GM21526 (cell line): ENCODE results near the gene CLK1.
A peak's percentile ranks its signal among the peaks of the same experiment; 100 is the strongest.
"Not testable (repeated sequence)": the region's sequence is repeated elsewhere in the genome, so short reads cannot be mapped to it uniquely, and the experiment has no call there.

Source experiments
- ATAC-seq: cut with Tn5 transposase; IDR thresholded peaks from one replicate; pipeline ENCODE4 v1.9.1; 2021; ENCODE audit warnings: moderate library complexity; ENCODE audit not compliant: unreplicated experiment, low FRiP score

CLK1 gene

DNA sequence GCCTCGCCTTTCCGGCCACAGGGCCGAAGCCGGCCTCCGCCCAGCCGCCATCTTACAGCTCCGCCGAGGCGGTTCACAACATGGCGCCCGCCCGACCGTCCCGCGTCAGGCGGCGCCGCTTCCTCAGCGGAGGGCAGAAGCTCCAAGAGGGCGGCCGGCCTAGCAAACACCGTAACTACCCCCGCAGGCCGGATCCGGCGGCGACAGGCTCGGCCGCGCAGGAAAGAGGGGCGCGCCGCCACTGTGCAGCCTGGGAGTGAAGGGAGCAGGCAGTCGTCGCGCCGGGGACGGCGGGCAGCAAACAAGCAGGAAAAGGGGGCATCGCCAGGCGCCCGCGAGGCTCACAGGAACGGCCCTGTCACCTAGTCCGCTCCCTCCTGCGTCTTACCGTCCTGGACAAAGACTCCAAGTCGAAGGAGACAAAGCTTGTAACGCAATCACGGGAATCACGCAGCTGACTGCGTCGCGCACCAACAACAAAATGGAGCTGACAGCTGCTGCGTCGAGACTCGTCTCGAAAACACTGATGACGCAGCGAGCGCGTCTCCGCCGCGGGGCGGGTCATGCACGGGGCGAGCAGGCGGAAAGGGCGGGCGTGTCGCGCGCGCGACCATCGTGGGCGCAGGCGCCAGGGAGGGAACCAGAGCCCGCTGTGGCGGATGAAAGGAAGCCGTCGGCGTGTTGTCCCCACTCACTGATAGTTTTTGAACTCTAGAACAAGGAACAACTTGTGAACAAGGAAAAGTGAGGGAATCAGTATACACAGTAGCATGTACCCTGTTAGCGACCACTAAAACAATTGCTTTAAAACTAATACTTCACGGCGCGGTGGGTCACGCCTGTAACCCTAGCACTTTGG, at the start of gene CLK1:
CLK1 (minus strand) TSS at position 483 of the 859 bp plus-strand sequence. CDS start 2,796 bp downstream, outside the sequence.
- ATAC-seq = peak; percentile 75

DNA sequence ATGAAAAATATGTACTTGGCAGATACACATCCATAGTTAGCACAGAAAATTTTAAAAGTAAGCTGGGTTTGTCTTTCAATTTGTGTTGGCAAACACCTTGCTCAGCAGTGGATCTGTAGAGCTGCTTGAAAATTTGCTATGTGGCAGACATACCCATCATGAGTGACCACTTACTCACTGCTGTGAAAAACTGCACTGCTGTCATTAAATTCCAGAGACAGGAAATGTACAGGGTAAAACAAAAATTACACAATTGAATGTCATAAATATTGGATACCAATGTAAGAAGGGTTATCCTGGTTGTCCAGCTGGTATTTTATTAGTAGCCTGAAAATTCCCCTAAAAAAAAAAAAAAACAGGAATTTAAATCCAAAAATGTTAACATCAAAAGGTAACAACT, 49.2 kb upstream of the CLK1 start:
- ATAC-seq = no peak

DNA sequence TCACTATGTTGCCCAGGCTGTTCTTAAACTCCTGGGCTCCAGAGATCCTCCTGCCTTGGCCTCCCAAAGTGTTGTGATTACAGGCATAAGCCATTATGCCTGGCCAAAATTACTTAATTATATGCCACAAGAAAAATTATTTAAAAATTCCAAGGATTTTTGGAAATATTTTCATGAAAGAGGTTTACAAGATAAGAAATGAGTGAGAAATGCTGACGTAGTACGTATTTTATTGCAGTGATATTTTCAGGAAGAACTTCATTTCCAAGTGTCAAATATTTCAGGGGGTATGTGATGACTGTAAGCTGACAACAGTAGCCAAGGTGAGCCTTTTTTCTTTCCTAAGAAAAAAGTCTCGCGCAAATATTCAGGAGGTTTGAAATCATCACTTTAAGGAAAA, 45.5 kb upstream of the CLK1 start:
- no peak for ATAC-seq

DNA sequence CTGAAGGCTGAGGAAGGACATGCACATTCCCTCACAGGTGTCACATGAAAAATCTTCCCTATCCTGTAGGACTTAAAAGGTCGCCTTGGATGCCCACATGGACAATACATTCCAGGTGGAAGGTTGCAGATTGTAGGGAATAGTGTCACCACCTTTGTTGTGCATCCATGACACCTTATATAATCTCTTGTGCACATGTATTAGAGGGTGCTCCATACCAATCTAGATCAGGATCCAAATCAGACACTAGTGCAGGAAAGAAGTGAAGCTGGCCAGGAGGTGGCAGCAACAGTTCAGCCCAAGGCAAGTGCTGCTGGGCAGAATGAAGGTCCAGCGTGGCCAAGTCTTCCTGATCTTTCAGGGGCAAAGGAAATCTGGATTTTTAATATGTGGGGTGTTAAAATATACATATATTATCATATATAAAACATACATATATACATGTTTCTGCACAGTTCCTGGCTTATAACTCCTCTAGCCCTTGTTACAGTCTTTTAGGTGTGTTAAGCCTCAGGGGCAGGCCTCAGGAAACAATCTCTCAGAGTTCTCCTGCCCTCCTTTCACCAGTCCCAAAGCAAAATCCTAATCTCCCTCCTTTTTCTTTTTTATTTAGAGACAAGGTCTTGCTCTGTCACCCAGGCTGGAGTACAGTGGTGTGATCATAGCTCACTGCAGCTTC, 41.3 kb upstream of the CLK1 start:
- ATAC-seq = no peak

DNA sequence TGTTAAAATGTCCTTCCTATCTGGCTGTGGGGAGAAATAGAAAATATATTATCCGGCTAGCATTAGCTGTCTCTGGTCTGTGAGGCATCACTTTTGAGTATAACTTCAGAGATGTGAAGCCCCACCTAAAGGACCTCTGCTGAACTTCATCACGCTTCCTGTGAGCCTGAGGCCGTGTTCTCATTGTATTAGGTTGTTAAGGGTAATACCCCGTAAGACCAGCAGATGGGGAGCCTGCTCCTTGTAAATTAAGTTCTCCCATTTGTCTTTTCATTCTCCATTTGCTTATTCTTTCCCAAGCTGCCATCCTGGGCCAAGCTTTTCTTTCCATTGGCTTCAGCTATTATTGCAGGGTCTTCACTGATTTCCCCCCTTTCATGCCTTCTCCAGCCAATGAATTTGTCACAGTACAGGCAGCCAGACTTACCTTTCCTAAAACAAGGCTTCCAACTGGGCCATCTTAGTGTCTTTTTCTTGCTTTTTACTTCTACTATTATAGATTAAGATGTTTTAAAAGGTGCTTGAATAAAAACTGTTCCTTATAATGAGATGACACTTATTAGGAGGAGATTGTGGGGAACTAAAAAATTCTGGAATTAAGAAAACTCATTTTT, 37.1 kb upstream of the CLK1 start:
- ATAC-seq = peak; percentile 96

DNA sequence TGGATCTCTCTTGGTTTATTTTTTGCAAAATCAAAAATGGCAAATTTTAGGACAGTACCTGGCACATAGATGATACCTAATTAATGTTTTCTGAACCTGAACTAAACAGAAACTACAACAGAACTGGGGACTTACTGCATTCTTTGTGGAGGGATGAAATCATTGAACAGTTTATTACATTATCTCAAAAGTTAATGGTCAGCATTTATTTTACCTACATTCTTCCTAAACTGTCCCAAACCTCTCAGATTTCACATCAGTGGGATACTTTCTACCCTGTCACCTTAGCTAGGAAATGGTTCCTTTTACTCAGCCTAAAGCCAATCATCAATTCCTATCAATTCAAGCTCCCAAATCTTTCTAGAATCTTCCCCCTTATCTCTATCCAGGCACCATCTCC, 35.0 kb upstream of the CLK1 start:
- ATAC-seq = no peak

DNA sequence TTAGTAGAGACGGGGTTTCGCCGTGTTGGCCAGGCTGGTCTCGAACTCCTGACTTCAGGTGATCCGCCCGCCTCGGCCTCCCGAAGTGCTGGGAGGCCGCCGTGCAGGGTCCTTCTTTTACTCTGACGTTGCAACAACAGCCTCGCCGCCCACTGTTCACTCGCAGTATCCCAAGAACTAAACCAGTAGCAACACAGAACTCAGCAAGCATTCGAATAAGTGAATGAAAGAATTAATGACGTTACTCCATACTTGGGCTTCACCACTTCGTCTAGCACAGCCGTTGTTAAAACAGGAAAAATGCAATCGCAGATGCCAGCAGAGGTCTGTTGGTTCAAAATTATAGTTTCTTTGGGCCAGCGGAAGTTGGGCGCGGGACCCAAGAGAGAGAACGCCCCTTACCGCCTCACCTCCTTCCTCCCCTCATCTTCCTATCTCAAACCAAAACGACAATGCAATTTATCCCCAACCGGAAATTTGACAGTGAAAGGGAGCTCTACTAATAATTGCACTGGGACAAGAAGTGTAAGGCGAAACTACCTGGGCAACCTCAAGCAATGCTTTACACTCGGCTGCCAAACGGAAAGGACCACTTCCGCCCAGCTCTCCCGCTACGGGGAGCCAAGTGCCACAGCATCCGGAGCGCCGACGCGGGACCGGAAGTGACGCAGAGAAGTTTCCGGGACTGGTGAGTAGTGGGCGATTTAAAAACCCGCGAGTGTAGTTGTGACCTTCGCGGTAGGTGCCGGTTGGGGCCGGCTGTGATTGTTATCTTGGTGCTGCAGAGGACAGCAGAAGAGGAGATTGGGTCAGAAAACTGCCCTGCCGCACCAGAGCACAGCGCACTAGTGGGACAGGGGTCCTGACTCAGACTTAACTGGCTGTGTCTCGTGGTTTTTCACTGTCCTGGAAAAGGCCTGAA, 24.5 kb upstream of the CLK1 start, which contains the start of the genes NIF3L1 and PPIL3:
NIF3L1 (plus strand) TSS at position 668 of the 922 bp plus-strand sequence. CDS start 2,573 bp downstream, outside the sequence.
PPIL3 (minus strand) TSS at position 374 of the 922 bp plus-strand sequence. CDS start 1,462 bp downstream, outside the sequence.
- ATAC-seq = peak; percentile 84

DNA sequence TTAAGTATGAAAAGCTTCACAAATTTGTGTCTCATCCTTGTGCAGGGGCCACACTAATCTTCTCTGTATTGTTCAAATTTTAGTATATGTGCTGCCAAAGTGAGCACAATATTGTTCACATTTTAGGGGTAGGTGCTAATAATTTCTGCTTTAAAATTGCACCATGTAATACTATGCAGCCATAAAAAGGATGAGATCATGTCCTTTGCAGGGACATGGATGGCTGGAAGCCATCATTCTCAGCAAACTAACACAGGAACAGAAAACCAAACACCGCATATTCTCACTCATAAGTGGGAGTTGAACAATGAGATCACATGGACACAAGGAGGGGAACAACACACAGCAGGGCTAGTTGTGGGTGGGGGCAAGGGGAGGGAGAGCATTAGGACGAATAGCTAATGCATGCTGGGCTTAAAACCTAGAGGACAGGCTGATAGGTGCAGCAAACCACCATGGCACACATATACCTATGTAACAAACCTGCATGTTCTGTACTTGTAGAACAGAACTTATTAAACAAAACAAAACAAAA, 17.3 kb upstream of the CLK1 start:
- not testable (repeated sequence) for ATAC-seq

DNA sequence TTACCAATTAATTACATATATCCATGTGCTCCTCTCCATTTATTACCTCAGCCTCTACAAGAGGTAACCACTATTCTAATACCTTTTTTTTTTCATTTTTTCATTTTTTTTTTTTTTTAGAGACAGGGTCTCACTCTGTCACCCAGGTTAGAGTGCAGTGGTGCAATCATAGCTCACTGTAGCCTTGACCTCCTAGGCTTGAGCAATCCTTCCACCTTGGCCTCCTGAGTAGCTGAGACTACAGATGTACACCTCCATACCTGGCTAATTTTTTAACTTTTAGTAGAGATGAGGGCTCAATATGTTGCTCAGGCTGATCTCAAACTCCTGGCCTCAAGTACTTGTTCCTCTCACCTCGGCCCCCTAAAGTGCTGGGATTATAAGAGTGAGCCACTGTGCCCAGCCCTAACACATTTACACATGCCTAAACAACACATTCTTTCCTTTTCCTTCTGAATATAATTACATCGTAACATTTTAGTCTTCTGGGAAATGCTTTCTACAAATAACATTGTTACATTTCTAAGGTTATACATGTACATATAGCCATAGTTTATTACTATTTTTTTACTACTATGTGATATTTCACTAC, 13.9 kb upstream of the CLK1 start:
- ATAC-seq = no peak

DNA sequence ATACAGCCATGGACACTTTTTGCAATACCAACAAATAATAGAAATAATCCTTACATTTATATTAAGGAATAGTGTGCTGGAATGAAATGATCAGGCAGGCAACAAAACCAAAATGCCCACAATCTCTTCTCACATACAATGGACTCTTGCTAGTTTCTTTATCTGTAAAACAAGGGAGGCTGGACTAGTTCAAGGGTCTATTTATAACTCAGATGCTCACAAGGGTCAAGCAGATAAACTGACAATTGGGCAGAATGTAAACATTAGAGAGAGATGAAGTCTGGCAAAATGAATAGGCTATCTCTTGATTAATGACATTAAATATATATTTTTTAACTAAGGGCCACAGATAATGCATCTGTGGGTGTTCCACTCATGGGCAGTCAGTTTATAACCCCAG, 13.0 kb upstream of the CLK1 start:
- no peak for ATAC-seq

DNA sequence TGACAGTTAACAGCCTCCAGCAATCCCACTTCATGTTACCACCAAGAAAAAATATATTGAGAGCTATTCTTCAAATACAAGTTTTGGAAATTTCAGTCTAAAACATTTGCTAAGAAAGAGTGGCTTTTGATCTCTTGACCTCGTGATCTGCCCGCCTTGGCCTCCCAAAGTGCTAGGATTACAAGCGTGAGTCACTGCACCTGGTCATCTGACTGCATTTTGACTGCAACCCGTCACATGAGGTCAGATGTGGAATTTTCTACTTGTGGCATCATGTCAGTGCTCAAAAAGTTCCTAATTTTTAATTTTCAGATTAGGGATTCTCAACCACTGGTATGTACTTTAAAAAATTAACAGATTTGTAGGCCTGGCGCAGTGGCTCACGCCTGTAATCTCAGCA, 9.1 kb upstream of the CLK1 start:
- ATAC-seq = no peak

DNA sequence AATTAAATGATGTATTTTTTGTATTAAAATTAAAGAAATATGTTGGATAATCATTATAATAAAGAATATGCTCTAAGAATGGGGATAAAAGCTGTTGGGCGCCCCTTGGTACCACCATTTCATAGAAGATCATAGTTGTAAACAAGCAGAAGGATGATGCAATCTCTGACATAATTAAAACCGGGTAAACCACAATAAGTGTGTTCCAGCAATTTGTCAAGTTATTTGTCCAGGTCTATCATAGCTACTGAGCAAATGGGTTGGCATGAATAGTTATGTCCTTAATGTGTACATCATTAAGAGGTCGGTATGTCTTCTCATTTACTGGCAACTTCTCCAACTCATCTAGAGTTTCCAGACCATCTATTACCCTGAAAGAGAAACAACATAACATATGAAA, 6.7 kb upstream of the CLK1 start:
- no peak for ATAC-seq

DNA sequence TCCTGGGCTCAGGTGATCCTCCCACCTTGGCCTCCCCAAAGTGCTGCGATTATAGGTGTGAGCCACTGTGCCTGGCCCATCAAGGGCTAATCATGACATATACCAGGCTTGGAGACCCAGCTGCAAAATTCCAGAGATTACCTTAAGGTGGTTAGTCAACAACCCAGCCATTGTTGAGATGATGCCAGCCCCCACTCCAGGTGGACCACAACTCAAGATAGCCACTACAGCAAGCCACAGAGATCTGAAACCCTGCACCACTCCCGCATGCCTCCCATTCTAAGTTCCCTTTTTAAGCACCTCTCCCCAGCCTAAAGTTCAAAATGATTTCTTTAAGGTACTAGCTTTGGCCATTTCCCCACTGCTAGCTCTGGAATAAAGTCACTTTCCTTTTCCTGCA, 4.6 kb upstream of the CLK1 start:
- ATAC-seq = no peak

DNA sequence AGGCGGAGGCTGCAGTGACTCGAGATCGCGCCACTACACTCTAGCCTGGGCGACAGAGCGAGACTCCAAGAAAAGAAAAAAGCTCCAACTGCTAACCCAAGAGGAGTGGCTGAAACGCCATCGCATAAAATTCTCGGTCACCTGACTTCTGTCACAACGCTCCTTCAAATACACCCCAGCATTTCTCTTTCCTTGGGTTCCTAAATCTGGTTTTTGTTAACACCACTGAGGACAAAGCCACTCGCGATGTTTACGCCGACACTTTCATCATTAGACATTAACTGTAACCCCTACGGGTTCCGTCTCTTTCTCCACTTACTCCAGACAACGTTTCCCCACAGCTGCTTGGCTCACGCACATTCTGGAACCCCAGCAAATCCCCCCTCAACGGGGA, 679 bp downstream of the CLK1 start:
- ATAC-seq = no peak

DNA sequence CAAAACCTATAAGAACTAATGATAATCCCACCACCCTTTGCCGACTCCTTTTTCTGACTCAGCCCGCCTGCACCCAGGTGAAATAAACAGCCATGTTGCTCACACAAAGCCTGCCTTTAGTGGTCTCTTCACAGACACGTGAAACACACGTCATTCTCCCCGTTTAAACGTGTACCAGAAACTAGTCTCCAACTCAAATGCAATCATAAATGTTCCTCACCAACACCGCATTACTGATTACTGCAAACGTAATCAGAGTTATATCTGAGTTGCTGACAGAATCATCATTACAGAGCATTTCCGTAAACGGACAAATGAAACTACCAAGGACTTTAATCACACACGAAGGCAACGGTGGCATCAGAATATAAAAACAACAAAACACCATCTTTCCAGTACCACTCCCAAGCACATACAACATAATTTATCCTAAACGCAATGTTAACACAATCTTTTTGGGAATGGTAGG, 1.9 kb downstream of the CLK1 start:
- ATAC-seq = no peak

DNA sequence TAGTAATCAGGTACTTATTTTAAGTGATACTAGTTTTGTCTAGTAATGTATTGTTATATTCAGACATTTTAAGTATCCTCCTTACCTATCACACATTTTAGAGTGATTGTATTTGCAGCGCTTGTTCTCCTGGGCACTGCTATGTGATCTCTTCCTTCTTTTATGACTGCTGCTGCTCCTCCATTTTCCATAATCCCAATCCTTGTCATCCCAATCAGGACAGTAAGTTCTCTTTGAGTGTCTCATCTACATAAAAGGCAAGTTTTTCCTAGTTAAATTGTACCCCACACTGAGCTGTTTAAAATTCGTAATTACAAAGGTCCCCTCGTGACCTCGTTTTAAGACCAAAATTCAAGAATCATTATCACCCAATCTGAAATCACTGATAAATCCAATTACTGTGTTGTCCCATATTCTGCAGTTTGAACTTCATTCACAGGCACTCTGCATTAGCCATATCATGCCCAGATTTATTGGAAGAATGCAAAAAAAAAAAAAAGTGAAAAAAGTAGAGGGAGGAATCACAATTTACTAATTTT, 2.8 kb downstream of the CLK1 start:
- no peak for ATAC-seq

DNA sequence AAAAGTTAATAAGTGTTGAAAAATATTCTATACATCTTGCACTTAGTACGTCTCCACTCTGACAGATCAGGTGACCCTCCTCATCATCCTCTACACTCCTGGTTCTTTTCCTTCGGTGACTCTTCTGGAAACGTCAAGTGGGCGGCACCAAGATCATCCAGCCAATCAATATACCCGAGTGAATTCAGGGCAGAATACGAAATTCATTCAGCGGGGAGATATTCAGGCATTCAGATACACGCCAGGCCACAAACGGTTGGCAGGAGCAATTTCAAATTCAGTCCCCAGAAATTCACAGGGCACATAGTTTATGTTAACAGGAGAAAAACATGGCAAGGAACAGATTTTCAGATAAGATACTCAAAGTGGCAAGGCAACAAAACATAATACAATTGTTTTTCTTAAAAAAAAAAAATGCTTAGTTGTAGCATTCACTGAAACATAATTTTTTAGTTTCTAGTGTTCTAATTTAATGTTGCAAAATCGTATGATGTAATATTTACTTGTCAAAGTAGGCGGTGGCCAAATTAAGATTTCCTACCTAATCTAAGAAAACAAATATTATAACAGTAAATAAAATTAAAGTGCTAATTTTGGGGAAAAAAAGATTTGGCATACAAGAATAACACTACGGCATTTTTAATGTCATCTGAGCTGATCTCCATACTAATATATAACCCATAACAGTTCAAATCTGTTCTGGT, 4.2 kb downstream of the CLK1 start:
- ATAC-seq = no peak

DNA sequence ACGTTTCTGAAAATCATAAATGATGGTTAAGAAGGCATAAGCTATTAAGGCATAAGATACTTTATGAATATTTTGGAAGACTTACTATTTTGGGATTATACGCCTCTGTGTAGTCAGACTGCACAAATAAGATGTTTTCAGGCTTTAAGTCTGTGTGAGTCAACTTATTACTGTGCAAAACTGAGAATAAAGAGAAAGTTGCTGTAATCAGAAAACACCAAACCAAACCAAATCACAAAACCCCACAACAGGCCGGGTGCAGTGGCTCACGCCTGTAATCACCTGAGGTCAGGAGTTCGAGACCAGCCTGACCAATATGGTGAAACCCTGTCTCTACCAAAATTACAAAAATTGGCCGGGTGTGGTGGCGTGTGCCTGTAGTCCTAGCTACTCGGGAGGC, 7.7 kb downstream of the CLK1 start:
- ATAC-seq = no peak

DNA sequence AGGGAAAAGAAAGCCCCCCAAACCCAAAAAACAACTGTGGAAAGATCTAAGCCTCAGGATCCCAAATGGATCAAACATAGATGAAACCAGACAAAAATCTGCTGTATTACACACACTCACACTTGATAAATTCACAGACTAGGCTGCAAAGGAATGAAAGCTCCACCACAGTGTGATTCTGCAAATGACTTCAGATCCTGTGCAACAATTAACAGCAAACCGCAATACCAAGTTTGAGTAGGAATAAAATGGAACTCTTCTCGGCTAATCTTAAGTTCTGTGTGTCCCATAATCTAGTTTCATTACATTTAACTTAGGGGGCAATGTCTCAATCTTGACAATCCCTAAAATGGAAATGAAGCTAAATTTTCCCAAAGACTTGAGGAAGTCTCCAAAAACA, 11.9 kb downstream of the CLK1 start:
- ATAC-seq = no peak
